ENCODE data around the gene LOXL3. TPM values are rescaled to one million over a fixed set of nuclear protein-coding genes. Genes with fewer than 3 reads are reported as not detected.
"Not testable (repeated sequence)": the region's sequence is repeated elsewhere in the genome, so short reads cannot be mapped to it uniquely, and the experiment has no call there.

LOXL3 gene
- total and polyA plus RNA-seq, 2 donors = 8.6 to 14.6 TPM

- no peaks in the 10 kb centered on the region for H3K36me3 ChIP-seq (ENCODE audit: insufficient read depth)
- H3K4me1 ChIP-seq (ENCODE audit: insufficient read depth) = no peaks in the 10 kb centered on the region
- no peak overlapping the region for H3K27ac ChIP-seq (ENCODE audit: low read depth)
- 70% methylated on average over 5 of the region's 5 CpGs for WGBS
- DNase-seq (ENCODE audit: extremely low spot score) = no peak
- H3K4me3 ChIP-seq (ENCODE audit: low read depth, low read length) = no peak overlapping the region
Observed at GRCh38 chr2:74564222-74564621, 10.5 kb upstream of the LOXL3 start.

- H3K4me1 ChIP-seq (ENCODE audit: insufficient read depth) = no peaks in the 10 kb centered on the region
- WGBS = 80% methylated on average over 7 of the region's 7 CpGs
- H3K36me3 ChIP-seq (ENCODE audit: insufficient read depth) = no peaks in the 10 kb centered on the region
- no peak overlapping the region for H3K27ac ChIP-seq (ENCODE audit: low read depth)
- no peak overlapping the region for H3K4me3 ChIP-seq (ENCODE audit: low read depth, low read length)
- DNase-seq (ENCODE audit: extremely low spot score) = no peak
Observed at GRCh38 chr2:74562126-74562775, 8.5 kb upstream of the LOXL3 start.

- not testable (repeated sequence) for H3K36me3 ChIP-seq (ENCODE audit: insufficient read depth)
Observed at GRCh38 chr2:74561022-74561421, 7.3 kb upstream of the LOXL3 start.

GRCh38 chr2:74560591-74560990, 6.8 kb upstream of the LOXL3 start:
- Histone ChIP-seq H3K27ac (ENCODE audit: low read depth) (no peak overlapping the region), H3K4me1 (ENCODE audit: insufficient read depth) (no peaks in the 10 kb centered on the region), H3K36me3 (ENCODE audit: insufficient read depth) (no peaks in the 10 kb centered on the region), H3K4me3 (ENCODE audit: low read depth, low read length) (no peak overlapping the region)
- WGBS = 49% methylated on average over 6 of the region's 6 CpGs
- no peak for DNase-seq (ENCODE audit: extremely low spot score)

More at GRCh38 chr2:74561022-74561421, 7.3 kb upstream of the LOXL3 start:
- H3K4me3 ChIP-seq (ENCODE audit: low read depth, low read length); H3K4me1 ChIP-seq (ENCODE audit: insufficient read depth); DNase-seq (ENCODE audit: extremely low spot score); H3K27ac ChIP-seq (ENCODE audit: low read depth): not testable (repeated sequence)
- WGBS = 97% methylated on average over 1 of the region's 1 CpG

GRCh38 chr2:74559912-74560311, 6.2 kb upstream of the LOXL3 start:
- no peak overlapping the region for H3K27ac ChIP-seq (ENCODE audit: low read depth)
- H3K4me1 ChIP-seq (ENCODE audit: insufficient read depth) = no peaks in the 10 kb centered on the region
- WGBS = 27% methylated on average over 5 of the region's 5 CpGs
- no peak for DNase-seq (ENCODE audit: extremely low spot score)
- no peaks in the 10 kb centered on the region for H3K36me3 ChIP-seq (ENCODE audit: insufficient read depth)
- no peak overlapping the region for H3K4me3 ChIP-seq (ENCODE audit: low read depth, low read length)

GRCh38 chr2:74558284-74559230, 4.8 kb upstream of the LOXL3 start:
- H3K36me3 ChIP-seq (ENCODE audit: insufficient read depth) = no peaks in the 10 kb centered on the region
- no peak overlapping the region for H3K4me3 ChIP-seq (ENCODE audit: low read depth, low read length)
- no peaks in the 10 kb centered on the region for H3K4me1 ChIP-seq (ENCODE audit: insufficient read depth)
- 67% methylated on average over 7 of the region's 7 CpGs for WGBS
- H3K27ac ChIP-seq (ENCODE audit: low read depth) = no peak overlapping the region
- DNase-seq (ENCODE audit: extremely low spot score) = no peak

- no peak for DNase-seq (ENCODE audit: extremely low spot score)
- 90% methylated on average over 6 of the region's 6 CpGs for WGBS
- no peak overlapping the region for H3K4me3 ChIP-seq (ENCODE audit: low read depth, low read length)
- no peaks in the 10 kb centered on the region for H3K36me3 ChIP-seq (ENCODE audit: insufficient read depth)
- H3K27ac ChIP-seq (ENCODE audit: low read depth) = no peak overlapping the region
- H3K4me1 ChIP-seq (ENCODE audit: insufficient read depth) = no peaks in the 10 kb centered on the region
Observed at GRCh38 chr2:74556831-74557370, 3.2 kb upstream of the LOXL3 start.

GRCh38 chr2:74556159-74556558, 2.4 kb upstream of the LOXL3 start:
- no peaks in the 10 kb centered on the region for H3K4me1 ChIP-seq (ENCODE audit: insufficient read depth)
- H3K4me3 ChIP-seq (ENCODE audit: low read depth, low read length) = no peak overlapping the region
- H3K36me3 ChIP-seq (ENCODE audit: insufficient read depth) = no peaks in the 10 kb centered on the region
- no peak overlapping the region for H3K27ac ChIP-seq (ENCODE audit: low read depth)
- DNase-seq (ENCODE audit: extremely low spot score) = no peak
- 78% methylated on average over 14 of the region's 14 CpGs for WGBS

GRCh38 chr2:74555610-74556103, 1.9 kb upstream of the LOXL3 start:
- no peaks in the 10 kb centered on the region for H3K36me3 ChIP-seq (ENCODE audit: insufficient read depth)
- H3K27ac ChIP-seq (ENCODE audit: low read depth) = no peak overlapping the region
- DNase-seq (ENCODE audit: extremely low spot score) = no peak
- WGBS = 73% methylated on average over 17 of the region's 17 CpGs
- no peaks in the 10 kb centered on the region for H3K4me1 ChIP-seq (ENCODE audit: insufficient read depth)
- H3K4me3 ChIP-seq (ENCODE audit: low read depth, low read length) = peak overlapping the region; percentile 64

- no peak for DNase-seq (ENCODE audit: extremely low spot score)
- Histone ChIP-seq H3K27ac (ENCODE audit: low read depth) (no peak overlapping the region), H3K4me1 (ENCODE audit: insufficient read depth) (no peaks in the 10 kb centered on the region), H3K36me3 (ENCODE audit: insufficient read depth) (no peaks in the 10 kb centered on the region), H3K4me3 (ENCODE audit: low read depth, low read length) (peak overlapping the region; percentile 64)
- WGBS = 5% methylated on average over 58 of the region's 58 CpGs
Observed at GRCh38 chr2:74554820-74555531, 1.2 kb upstream of the LOXL3 start.

GRCh38 chr2:74552914-74553811, 579 bp downstream of the LOXL3 start:
- Histone ChIP-seq H3K36me3 (ENCODE audit: insufficient read depth) (no peaks in the 10 kb centered on the region), H3K27ac (ENCODE audit: low read depth) (no peak overlapping the region), H3K4me1 (ENCODE audit: insufficient read depth) (no peaks in the 10 kb centered on the region), H3K4me3 (ENCODE audit: low read depth, low read length) (peak overlapping the region; percentile 64)
- DNase-seq (ENCODE audit: extremely low spot score) = no peak
- 30% methylated on average over 27 of the region's 27 CpGs for WGBS

GRCh38 chr2:74551942-74552913, 1.5 kb downstream of the LOXL3 start:
- no peak for DNase-seq (ENCODE audit: extremely low spot score)
- 77% methylated on average over 21 of the region's 21 CpGs for WGBS
- Histone ChIP-seq H3K4me1 (ENCODE audit: insufficient read depth) (no peaks in the 10 kb centered on the region), H3K27ac (ENCODE audit: low read depth) (no peak overlapping the region), H3K36me3 (ENCODE audit: insufficient read depth) (no peaks in the 10 kb centered on the region), H3K4me3 (ENCODE audit: low read depth, low read length) (no peak overlapping the region)

Measured in urinary bladder (tissue), 4 donors.